ENCODE measurements around the gene ANGPTL2.

The ANGPTL2 gene

DNA sequence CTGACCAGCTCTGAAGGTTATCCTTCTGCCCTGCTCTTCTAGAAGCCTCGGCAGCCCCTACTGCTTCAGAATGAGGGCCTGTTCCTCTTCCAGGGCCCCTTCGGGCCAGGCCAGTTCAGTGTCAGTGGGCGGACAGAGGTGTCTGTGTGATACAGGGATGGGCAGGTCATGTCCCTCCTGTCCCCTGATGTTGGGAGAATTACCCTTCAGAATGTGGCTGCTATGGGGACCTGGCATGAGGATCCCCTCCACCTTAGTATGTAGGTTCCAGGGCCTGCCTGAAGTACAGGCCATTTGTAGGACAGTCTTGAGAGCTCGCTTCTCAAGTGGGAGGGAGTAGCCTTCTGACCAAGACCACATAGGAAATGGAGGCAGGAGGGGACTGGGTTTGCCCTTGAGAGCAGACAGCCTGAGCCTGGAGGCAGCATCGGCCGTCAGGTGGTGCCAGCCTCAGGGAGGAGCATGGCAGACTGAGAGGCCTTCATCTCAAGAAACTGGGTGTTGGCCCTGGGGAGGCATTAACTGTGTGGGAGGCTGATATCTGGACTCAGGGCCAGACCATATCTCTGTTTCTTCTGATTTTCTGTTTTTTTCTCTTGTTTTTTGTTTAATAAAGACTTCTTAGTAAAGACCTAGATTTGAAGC is 32.0 kb downstream of the ANGPTL2 start:
- no peak for DNase-seq (ENCODE audit: low read depth, low spot score)
- TF ChIP-seq CTCF (IDR thresholded peaks at IDR 0.05; ENCODE audit: low read depth, low read length) = no peak
- in situ Hi-C loops (cut with HindIII; ENCODE audit: low sequenced_read_pairs) = no loop called here
- no peak overlapping the region for H3K4me3 ChIP-seq (ENCODE audit: low read depth, low read length)

GRCh38 chr9:127089631-127090081 is 32.8 kb downstream of the ANGPTL2 start:
- TF ChIP-seq CTCF (IDR thresholded peaks at IDR 0.05; ENCODE audit: low read depth, low read length) = no peak
- in situ Hi-C loops (cut with HindIII; ENCODE audit: low sequenced_read_pairs) = no loop called here
- DNase-seq (ENCODE audit: low read depth, low spot score) = no peak
- no peak overlapping the region for H3K4me3 ChIP-seq (ENCODE audit: low read depth, low read length)

DNA sequence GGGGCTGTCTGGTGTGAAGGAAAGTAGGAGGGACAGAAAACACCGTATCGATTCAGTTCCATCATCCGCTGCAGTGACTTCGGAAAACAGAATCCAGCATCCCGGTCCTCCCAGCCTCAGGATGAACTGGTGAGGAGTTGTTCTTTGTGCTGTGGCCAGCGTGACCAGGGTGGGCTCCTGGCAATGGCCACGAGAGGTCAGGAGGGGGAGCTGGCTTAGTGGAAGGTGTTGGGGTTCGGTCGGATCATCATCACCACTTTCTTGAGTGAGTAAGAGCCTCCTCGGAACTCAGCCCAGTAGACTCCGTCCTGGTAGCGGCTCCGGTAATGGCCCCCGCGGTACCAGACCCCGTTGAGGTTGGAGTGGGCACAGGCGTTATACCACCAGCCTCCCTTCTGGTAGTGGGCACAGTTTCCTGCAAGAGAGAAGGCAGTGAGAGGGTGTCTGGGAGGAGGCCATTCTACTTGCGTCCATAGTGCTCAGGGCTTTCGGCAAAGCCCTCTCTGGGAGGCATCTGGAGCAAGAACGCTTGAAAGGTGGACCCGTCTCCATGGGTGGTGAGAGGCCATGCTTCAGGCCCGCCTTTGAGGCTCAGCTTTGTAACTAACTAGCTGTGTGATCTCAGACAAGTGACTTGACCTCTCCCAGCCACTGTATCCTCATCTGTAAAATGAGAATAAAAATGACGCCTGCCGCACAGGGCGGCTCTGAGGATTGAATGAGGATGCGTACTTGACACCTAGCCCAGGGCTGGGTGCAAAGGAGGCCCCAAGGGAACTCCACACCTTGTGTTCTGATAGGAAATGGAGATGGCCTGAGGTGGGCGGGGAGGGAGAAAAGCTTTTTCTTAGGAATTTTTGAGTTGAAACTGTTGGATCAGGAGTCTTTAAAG is 33.5 kb downstream of the ANGPTL2 start:
- no peak for DNase-seq (ENCODE audit: low read depth, low spot score)
- no peak for TF ChIP-seq CTCF (IDR thresholded peaks at IDR 0.05; ENCODE audit: low read depth, low read length)
- no peak overlapping the region for H3K4me3 ChIP-seq (ENCODE audit: low read depth, low read length)
- in situ Hi-C loops (cut with HindIII; ENCODE audit: low sequenced_read_pairs) = no loop called here

DNA sequence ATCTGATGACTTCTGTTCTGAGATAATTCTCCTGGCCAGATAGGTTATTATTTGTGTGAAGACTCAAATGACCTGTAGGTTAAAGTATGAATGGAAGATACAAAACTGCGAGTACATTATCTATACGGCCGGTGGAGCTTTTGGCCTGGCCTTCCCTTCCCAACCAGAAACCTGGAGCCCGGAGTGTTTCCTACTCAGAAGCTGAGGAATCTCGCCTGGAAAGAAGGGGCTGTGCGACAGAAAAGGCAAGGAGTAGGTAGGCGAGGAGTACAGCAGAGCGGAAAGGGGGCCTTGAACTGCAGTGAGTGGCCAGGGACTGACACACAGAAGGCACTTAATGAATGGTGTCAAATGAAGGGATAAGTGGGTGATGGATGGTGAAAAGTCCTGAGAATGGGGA is 34.6 kb downstream of the ANGPTL2 start:
- in situ Hi-C loops (cut with HindIII; ENCODE audit: low sequenced_read_pairs) = no loop called here
- no peak overlapping the region for H3K4me3 ChIP-seq (ENCODE audit: low read depth, low read length)
- DNase-seq (ENCODE audit: low read depth, low spot score) = no peak
- TF ChIP-seq CTCF (IDR thresholded peaks at IDR 0.05; ENCODE audit: low read depth, low read length) = no peak

DNA sequence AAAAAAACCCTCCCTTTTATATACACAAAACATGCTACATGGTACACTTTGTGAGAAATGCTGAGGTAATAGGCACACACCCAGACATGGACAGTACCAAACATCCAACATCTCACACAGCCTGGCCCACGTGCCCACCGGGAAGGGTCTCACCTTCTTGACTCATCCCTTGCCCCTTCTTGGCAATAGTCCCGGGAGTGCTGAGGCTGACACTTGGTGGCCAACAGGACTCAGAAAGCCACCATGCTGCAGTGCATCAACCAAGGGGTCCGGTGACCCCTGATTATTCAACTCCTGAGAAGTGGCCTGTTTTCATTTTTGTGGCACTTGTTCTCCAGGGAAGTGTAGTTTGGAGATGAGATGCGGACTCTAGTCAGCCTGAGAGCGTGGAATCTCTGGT is 35.0 kb downstream of the ANGPTL2 start:
- in situ Hi-C loops (cut with HindIII; ENCODE audit: low sequenced_read_pairs) = no loop called here

DNA sequence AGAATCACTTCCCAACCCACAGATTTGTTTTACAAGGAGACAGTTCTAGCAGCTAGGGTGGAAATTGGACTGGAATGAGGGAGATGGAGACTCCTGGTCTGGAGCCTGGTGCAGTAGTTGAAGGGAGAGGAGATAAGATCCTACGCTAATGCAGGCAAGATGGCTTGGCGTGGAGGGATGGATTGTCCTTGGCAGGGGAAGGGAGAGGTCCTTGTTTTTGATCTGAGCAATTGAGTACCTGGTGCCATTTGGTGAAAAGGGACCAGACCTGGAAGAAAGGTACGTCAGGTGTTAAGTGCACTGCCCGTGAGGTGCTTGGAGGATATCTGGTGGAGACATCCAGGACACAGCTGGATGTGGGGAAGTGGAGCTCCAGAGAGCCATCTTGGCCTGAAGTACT is 35.7 kb downstream of the ANGPTL2 start:
- in situ Hi-C loops (cut with HindIII; ENCODE audit: low sequenced_read_pairs) = no loop called here
- H3K4me3 ChIP-seq (ENCODE audit: low read depth, low read length) = no peak overlapping the region
- no peak for TF ChIP-seq CTCF (IDR thresholded peaks at IDR 0.05; ENCODE audit: low read depth, low read length)
- DNase-seq (ENCODE audit: low read depth, low spot score) = no peak

More for the DNA sequence above, 35.0 kb downstream of the ANGPTL2 start:
- DNase-seq (ENCODE audit: low read depth, low spot score) = no peak
- H3K4me3 ChIP-seq (ENCODE audit: low read depth, low read length) = no peak overlapping the region
- TF ChIP-seq CTCF (IDR thresholded peaks at IDR 0.05; ENCODE audit: low read depth, low read length) = no peak
